SK-N-SH (cell line): ENCODE measurements around the gene GAS6. TPM values are rescaled to one million over a fixed set of nuclear protein-coding genes. Genes with fewer than 3 reads are reported as not detected.

Source experiments
- CTCF ChIA-PET: fragments of 300-600, 350-600 bp; formaldehyde crosslinking; extraction: SDS; loops from one replicate; lab custom pipeline; 2021; lab: Yijun Ruan, JAX
- POLR2A ChIA-PET: fragments of 350-600 bp; sonication (Branson Sonifier 250); formaldehyde crosslinking; extraction: SDS; loops from one replicate; lab custom pipeline; 2020; ENCODE audit warnings: antibody characterized with exemption, inconsistent platforms; lab: Yijun Ruan, JAX
- DNase-seq: peaks from one replicate; pipeline ENCODE4 v3.0.0; 2012
- H2AFZ ChIP-seq: fragments of 200-600 bp; sonication (generic); 2 replicates; pipeline ENCODE4 v1.8.1; 2016; ENCODE audit warnings: antibody characterized with exemption, mild to moderate bottlenecking, low read depth
- H3F3A ChIP-seq: fragments of 200-600 bp; sonication (generic); replicated peaks from 2 replicates; pipeline ENCODE3; 2016; ENCODE audit warnings: antibody characterized with exemption, mild to moderate bottlenecking; ENCODE audit not compliant: insufficient read depth
- H3K27ac ChIP-seq, 2 experiments: fragments of 200-500 bp in 1 of 2; fragments of 200-600 bp in 1 of 2; sonication (Bioruptor generic) in 1 of 2; sonication (generic), shearing (Covaris generic) in 1 of 2; 2 replicates each; pipeline versions ENCODE4 v1.5.1 to v1.6.1; 2014 to 2016; ENCODE audit warnings: low read depth in 2 of 2, inconsistent platforms in 1 of 2, low read length in 1 of 2, mild to moderate bottlenecking in 1 of 2, mixed read lengths in 1 of 2
- H3K27me3 ChIP-seq: fragments of 200-600 bp; sonication (generic), shearing (Covaris generic); 2 replicates; pipeline ENCODE4 v1.6.1; 2016; ENCODE audit warnings: mixed run types; ENCODE audit not compliant: insufficient read depth
- H3K36me3 ChIP-seq, 2 experiments: fragments of 200-500 bp in 1 of 2; fragments of 200-600 bp in 1 of 2; sonication (Bioruptor generic) in 1 of 2; sonication (generic) in 1 of 2; replicated peaks in 1 of 2; 2 replicates each; pipeline versions ENCODE3 to v1.5.1; 2014 to 2016; ENCODE audit warnings: low read length in 1 of 2, mild to moderate bottlenecking in 1 of 2; ENCODE audit not compliant: insufficient read depth in 2 of 2, control insufficient read depth in 1 of 2
- H3K4me1 ChIP-seq, 2 experiments: fragments of 200-500 bp in 1 of 2; fragments of 200-600 bp in 1 of 2; sonication (Bioruptor generic) in 1 of 2; sonication (generic), shearing (Covaris generic) in 1 of 2; 2 replicates each; pipeline versions ENCODE4 v1.5.1 to v1.6.1; 2014 to 2016; ENCODE audit warnings: low read depth in 1 of 2, low read length in 1 of 2, mixed run types in 1 of 2; ENCODE audit not compliant: insufficient read depth in 2 of 2, control insufficient read depth in 1 of 2
- H3K4me2 ChIP-seq: fragments of 200-600 bp; sonication (generic), shearing (Covaris generic); 2 replicates; pipeline ENCODE4 v1.6.1; 2017; ENCODE audit warnings: mixed run types
- H3K4me3 ChIP-seq, 2 experiments: fragments of 200-500 bp in 1 of 2; fragments of 200-600 bp in 1 of 2; sonication (Bioruptor generic) in 1 of 2; sonication (generic), shearing (Covaris generic) in 1 of 2; 2 replicates each; pipeline versions ENCODE4 v1.5.1 to v1.8.1; 2014 to 2016; ENCODE audit warnings: low read depth in 2 of 2, inconsistent platforms in 1 of 2, low read length in 1 of 2, mild to moderate bottlenecking in 1 of 2, mixed read lengths in 1 of 2, moderate library complexity in 1 of 2
- H3K79me2 ChIP-seq: fragments of 200-600 bp; sonication (generic); 2 replicates; pipeline ENCODE4 v1.8.1; 2017; ENCODE audit warnings: mild to moderate bottlenecking; ENCODE audit not compliant: insufficient read depth
- H3K9ac ChIP-seq: fragments of 200-600 bp; sonication (generic); 2 replicates; pipeline ENCODE4 v1.6.1; 2017; ENCODE audit warnings: mixed run types
- H3K9me2 ChIP-seq: fragments of 200-600 bp; sonication (generic); 2 replicates; pipeline ENCODE4 v1.6.1; 2017; ENCODE audit warnings: mixed run types
- H3K9me3 ChIP-seq: fragments of 200-600 bp; sonication (generic); 2 replicates; pipeline ENCODE4 v1.6.1; 2017; ENCODE audit warnings: mixed run types, mild to moderate bottlenecking, moderate library complexity
- H4K20me1 ChIP-seq: fragments of 200-600 bp; sonication (generic); 2 replicates; pipeline ENCODE4 v1.6.1; 2017; ENCODE audit warnings: mild to moderate bottlenecking, mixed run types; ENCODE audit not compliant: insufficient read depth
- CHD2 ChIP-seq: fragments of 150-350 bp; IDR thresholded peaks from 2 replicates; pipeline ENCODE4 v1.6.1; 2018; ENCODE audit warnings: low read length; ENCODE audit not compliant: partially characterized antibody
- ELF1 ChIP-seq: IDR thresholded peaks from 2 replicates; pipeline ENCODE4 v1.4.0; 2012
- EP300 ChIP-seq, 2 experiments: IDR thresholded peaks; 2 replicates each; pipeline versions ENCODE4 v1.4.0 to v1.6.1; 2012; ENCODE audit warnings: borderline replicate concordance in 1 of 2, low read depth in 1 of 2, low read length in 1 of 2
- EZH2phosphoT487 ChIP-seq: fragments of 200-600 bp; sonication (generic); IDR thresholded peaks from 2 replicates; pipeline ENCODE4 v1.6.1; 2017; ENCODE audit warnings: low read depth, mixed run types, mild to moderate bottlenecking, antibody characterized with exemption, moderate library complexity, borderline replicate concordance
- FOXM1 ChIP-seq: IDR thresholded peaks from 2 replicates; pipeline ENCODE4 v1.4.0; 2012; ENCODE audit warnings: low read depth, mild to moderate bottlenecking
- JUND ChIP-seq: IDR thresholded peaks from 2 replicates; pipeline ENCODE4 v1.4.0; 2012
- MXI1 ChIP-seq: IDR thresholded peaks from 2 replicates; pipeline ENCODE4 v1.6.1; 2012; ENCODE audit warnings: mild to moderate bottlenecking, low read depth, low read length, improper control_type of control experiment
- POLR2AphosphoS5 ChIP-seq: IDR thresholded peaks from 2 replicates; pipeline ENCODE4 v1.6.1; 2012; ENCODE audit warnings: low read depth, low read length
- RCOR1 ChIP-seq: fragments of 150-350 bp; IDR thresholded peaks from 2 replicates; pipeline ENCODE4 v1.6.1; 2017; ENCODE audit warnings: antibody characterized with exemption, low read length
- REST ChIP-seq: IDR thresholded peaks from 2 replicates; pipeline ENCODE4 v1.6.1; 2012; ENCODE audit warnings: mild to moderate bottlenecking, low read depth, low read length, moderate library complexity
- RFX5 ChIP-seq: IDR thresholded peaks from 2 replicates; pipeline ENCODE4 v1.6.1; 2012; ENCODE audit warnings: mild to moderate bottlenecking, improper control_type of control experiment, low read length
- SIN3A ChIP-seq: IDR thresholded peaks from 2 replicates; pipeline ENCODE4 v1.6.1; 2012; ENCODE audit warnings: low read depth, mild to moderate bottlenecking, low read length, moderate library complexity, borderline replicate concordance
- WGBS: methylation state at CpG from one replicate; pipeline ENCODE4 v1.1.6; 2017; ENCODE audit warnings: low lambda C conversion rate; 5-methylcytosine and 5-hydroxymethylcytosine counted together
- polyA plus RNA-seq, 3 experiments: library from polyadenylated mRNA; depleted of rRNA; stranded (reverse); fragments of >200 nt; gene quantifications; 2 replicates each; pipeline ENCODE4 v1.2.3, GENCODE V29; 2012
- TF ChIP-seq, protein P1 (sequence below): fragments of 200-600 bp; sonication (generic); IDR thresholded peaks from 2 replicates; pipeline ENCODE4 v1.6.1; 2017; ENCODE audit warnings: antibody characterized with exemption, mild to moderate bottlenecking, moderate library complexity

The GAS6 gene
- polyA plus RNA-seq, 1 of the 3 experiments (the other 2 are of a cell fraction), result 380 TPM

DNA sequence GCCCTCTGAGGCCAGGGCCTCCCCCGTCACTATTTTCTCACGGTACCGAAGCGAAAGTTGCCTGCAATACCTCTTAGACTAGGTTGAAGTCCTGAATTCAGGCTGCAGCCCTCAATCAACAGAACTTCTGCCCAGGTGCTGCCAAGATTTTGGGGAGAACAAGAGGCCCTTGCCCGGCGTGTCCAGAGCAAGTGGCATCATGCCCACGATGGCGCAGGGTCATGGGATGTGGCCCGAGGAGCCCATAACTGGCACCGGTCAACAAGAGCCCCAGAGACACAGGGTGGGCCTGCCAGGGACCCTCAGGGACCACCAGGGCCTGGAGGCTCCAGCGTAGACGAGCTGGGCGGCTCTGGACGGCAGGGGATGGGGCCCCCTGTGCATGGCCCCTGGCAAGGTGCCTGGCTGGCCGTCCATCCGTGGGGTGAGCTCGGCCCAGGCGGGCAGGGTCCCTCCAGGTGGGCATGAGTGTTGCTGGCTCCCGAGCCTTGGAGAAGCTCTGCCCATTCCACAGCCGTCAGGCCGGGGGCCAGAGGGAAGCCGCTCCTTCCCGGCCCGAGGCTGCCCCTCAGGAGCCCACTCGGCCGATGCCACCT lies 45.1 kb downstream of the GAS6 start:
- POLR2A ChIA-PET, result no interaction called here
- CTCF ChIA-PET, result interaction anchor here (0.6 to 3.6 kb wide), 6 partner anchors 20 to 410 kb away, joined by 3 to 15 read pairs (median 4); partner anchors contain the start of gene GAS6
- no peak overlapping the region for H3K4me2 ChIP-seq
- H3F3A ChIP-seq, result peaks cover 38% of the 10 kb centered on the region
- H3K4me3 ChIP-seq, result no peak overlapping the region
- no peaks in the 10 kb centered on the region for H4K20me1 ChIP-seq
- peaks cover 36 to 48% of the 10 kb centered on the region in 2 experiments; a peak in 3 of 4 replicates for H3K4me1 ChIP-seq
- TF ChIP-seq, protein P1, sequence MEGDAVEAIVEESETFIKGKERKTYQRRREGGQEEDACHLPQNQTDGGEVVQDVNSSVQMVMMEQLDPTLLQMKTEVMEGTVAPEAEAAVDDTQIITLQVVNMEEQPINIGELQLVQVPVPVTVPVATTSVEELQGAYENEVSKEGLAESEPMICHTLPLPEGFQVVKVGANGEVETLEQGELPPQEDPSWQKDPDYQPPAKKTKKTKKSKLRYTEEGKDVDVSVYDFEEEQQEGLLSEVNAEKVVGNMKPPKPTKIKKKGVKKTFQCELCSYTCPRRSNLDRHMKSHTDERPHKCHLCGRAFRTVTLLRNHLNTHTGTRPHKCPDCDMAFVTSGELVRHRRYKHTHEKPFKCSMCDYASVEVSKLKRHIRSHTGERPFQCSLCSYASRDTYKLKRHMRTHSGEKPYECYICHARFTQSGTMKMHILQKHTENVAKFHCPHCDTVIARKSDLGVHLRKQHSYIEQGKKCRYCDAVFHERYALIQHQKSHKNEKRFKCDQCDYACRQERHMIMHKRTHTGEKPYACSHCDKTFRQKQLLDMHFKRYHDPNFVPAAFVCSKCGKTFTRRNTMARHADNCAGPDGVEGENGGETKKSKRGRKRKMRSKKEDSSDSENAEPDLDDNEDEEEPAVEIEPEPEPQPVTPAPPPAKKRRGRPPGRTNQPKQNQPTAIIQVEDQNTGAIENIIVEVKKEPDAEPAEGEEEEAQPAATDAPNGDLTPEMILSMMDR, result no peak
- TF ChIP-seq RCOR1 (no peak), CHD2 (no peak), POLR2AphosphoS5 (no peak; the same call in 1 of the 2 replicates), JUND (no peak), FOXM1 (no peak)
- H3K9me3 ChIP-seq, result no peaks in the 10 kb centered on the region
- no peak for DNase-seq
- no peak overlapping the region for H3K9ac ChIP-seq
- 87% methylated on average over 10 of the region's 26 CpGs for WGBS
- peaks cover 0 to 17% of the 10 kb centered on the region in 2 experiments for H3K36me3 ChIP-seq
- no peak overlapping the region; a peak in 1 of 4 replicates for H3K27ac ChIP-seq
- no peaks in the 10 kb centered on the region for H3K27me3 ChIP-seq
- H2AFZ ChIP-seq, result no peak overlapping the region
- no peaks in the 10 kb centered on the region for H3K9me2 ChIP-seq
- H3K79me2 ChIP-seq, result no peaks in the 10 kb centered on the region; the same call in 1 of the 2 replicates

DNA sequence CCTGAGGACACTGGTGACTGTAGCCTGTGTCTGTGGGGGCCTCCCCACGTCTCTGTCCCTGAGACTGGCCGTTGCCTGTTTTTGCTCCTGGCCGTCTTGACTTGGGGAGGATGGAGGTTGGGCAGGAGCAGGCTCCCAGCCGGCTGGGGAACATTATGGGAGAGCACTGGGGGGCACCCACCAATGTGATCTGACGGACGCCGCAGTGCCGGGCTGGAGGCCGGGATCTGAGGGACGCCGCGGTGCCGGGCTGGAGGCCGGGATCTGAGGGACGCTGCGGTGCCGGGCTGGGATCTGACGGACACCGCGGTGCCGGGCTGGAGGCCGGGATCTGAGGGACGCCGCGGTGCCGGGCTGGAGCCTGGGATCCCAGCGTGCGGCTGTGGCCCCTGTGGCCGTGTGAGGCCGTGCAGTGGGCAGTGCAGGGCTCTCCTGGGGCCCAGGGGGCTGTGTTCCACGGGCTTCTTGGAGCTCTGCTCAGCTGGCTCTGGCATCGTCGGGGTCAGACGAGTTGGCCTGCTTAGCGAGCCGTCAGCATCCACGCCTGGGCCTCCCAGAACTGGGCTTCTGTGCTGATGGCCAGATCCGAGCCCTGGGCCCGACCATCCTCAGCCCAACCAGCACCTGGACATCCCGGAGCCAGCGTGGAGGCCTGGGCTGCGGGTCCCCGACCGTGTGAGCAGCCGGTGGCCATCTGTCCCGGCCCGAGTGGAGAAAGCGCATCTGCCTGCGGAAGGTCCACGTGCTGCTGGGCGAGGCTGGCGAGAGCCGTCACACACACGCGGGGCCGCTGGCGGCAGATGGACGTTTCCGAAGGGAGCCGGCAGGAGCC lies 45.8 kb downstream of the GAS6 start:
- POLR2A ChIA-PET, result no interaction called here
- H3K27ac ChIP-seq, result peak overlapping the region in 1 of 2 experiments; percentile 60; a peak in 2 of 4 replicates
- 94% methylated on average over 15 of the region's 60 CpGs for WGBS

More for the DNA sequence above, 45.8 kb downstream of the GAS6 start:
- Histone ChIP-seq H3K9me3 (no peaks in the 10 kb centered on the region), H3K27me3 (no peaks in the 10 kb centered on the region), H3K36me3 (peaks cover 0 to 13% of the 10 kb centered on the region in 2 experiments), H3K4me2 (no peak overlapping the region), H3K4me1 (peaks cover 38 to 56% of the 10 kb centered on the region in 2 experiments; a peak in 3 of 4 replicates), H4K20me1 (no peaks in the 10 kb centered on the region), H2AFZ (no peak overlapping the region), H3K9me2 (no peaks in the 10 kb centered on the region), H3K4me3 (no peak overlapping the region), H3K79me2 (no peaks in the 10 kb centered on the region; the same call in 1 of the 2 replicates), H3F3A (peaks cover 38% of the 10 kb centered on the region)
- no peak for DNase-seq
- CTCF ChIA-PET, result interaction anchor here (1.5 to 3.6 kb wide), 3 partner anchors 44 to 408 kb away, joined by 3 to 15 read pairs (median 9); partner anchors contain the start of gene GAS6
- TF ChIP-seq REST (no peak), EP300 (IDR thresholded peaks at IDR 0.05; ENCODE audit: borderline replicate concordance in 1 of 2, low read depth in 1 of 2, low read length in 1 of 2) (no peak), SIN3A (no peak), MXI1 (no peak), ELF1 (no peak), RFX5 (no peak), JUND (no peak; the same call in 1 of the 2 replicates), EZH2phosphoT487 (no peak)
- TF ChIP-seq, all 33 proteins: peak for 0
- H3K9ac ChIP-seq, result no peak overlapping the region
